Activated CD8-positive, alpha-beta memory T cell treated with anti-CD3 and anti-CD28 coated beads for 1 hour (primary cell): ENCODE results near the gene DNAJC5.
"Not testable (repeated sequence)": the region's sequence is repeated elsewhere in the genome, so short reads cannot be mapped to it uniquely, and the experiment has no call there.

Experiments
- DNase-seq, 2 donors: peaks; one replicate each; pipeline ENCODE4 v3.0.0-alpha.2; 2020; ENCODE audit warnings: low read depth in 1 of 2; ENCODE audit errors: extremely low read depth in 1 of 2

DNAJC5 gene

GRCh38 chr20:63861365-63861934 lies 33.5 kb upstream of the DNAJC5 start, which contains the start of gene ABHD16B:
ABHD16B (plus strand) TSS chr20:63861498; CDS start chr20:63861541, 43 bp downstream.
- DNase-seq = no peak

- no peak for DNase-seq
Measured at GRCh38 chr20:63861981-63862901, 32.7 kb upstream of the DNAJC5 start.

- DNase-seq = no peak
Measured at GRCh38 chr20:63863021-63863797, 31.7 kb upstream of the DNAJC5 start.

- peak; percentile 39 to 62 for DNase-seq
Measured at GRCh38 chr20:63863798-63864544, 31.0 kb upstream of the DNAJC5 start.

- DNase-seq = no peak
Measured at GRCh38 chr20:63864545-63864977, 30.4 kb upstream of the DNAJC5 start.

- DNase-seq = peak; percentile 95
Measured at GRCh38 chr20:63864978-63865640, 29.8 kb upstream of the DNAJC5 start, which contains the start of gene TPD52L2. TPD52L2 (plus strand) TSS chr20:63865270; CDS start chr20:63865366, 96 bp downstream.

- not testable (repeated sequence) for DNase-seq
Measured at GRCh38 chr20:63867042-63867441, 27.9 kb upstream of the DNAJC5 start.

GRCh38 chr20:63868264-63868663 lies 26.7 kb upstream of the DNAJC5 start:
- DNase-seq = no peak

- no peak for DNase-seq
Measured at GRCh38 chr20:63873477-63873971, 21.4 kb upstream of the DNAJC5 start.

- not testable (repeated sequence) for DNase-seq
Measured at GRCh38 chr20:63874241-63874640, 20.7 kb upstream of the DNAJC5 start.

GRCh38 chr20:63876489-63877036 lies 18.4 kb upstream of the DNAJC5 start:
- DNase-seq = no peak

- DNase-seq = no peak
Measured at GRCh38 chr20:63877755-63878470, 17.0 kb upstream of the DNAJC5 start.

GRCh38 chr20:63878899-63879663 lies 15.8 kb upstream of the DNAJC5 start:
- DNase-seq = no peak

- DNase-seq = not testable (repeated sequence)
Measured at GRCh38 chr20:63880901-63881300, 14.0 kb upstream of the DNAJC5 start.

GRCh38 chr20:63881451-63882226 lies 13.3 kb upstream of the DNAJC5 start:
- DNase-seq = no peak

GRCh38 chr20:63882257-63883200 lies 12.4 kb upstream of the DNAJC5 start:
- no peak for DNase-seq
